ENCODE data around the gene DSCAML1.

Gene DSCAML1

GRCh38 chr11:117502015-117502778 is 294.8 kb downstream of the DSCAML1 start:
- H3K9me3 ChIP-seq (ENCODE audit: severe bottlenecking) = no peaks in the 10 kb centered on the region
- H3K36me3 ChIP-seq = no peaks in the 10 kb centered on the region
- no peak overlapping the region for H3K27ac ChIP-seq
- H3K4me3 ChIP-seq (ENCODE audit: low read depth, low read length) = no peak overlapping the region
- H3K27me3 ChIP-seq (ENCODE audit: insufficient read depth, low read depth, severe bottlenecking) = no peaks in the 10 kb centered on the region
- TF ChIP-seq CTCF (IDR thresholded peaks at IDR 0.05; ENCODE audit: low read depth, low read length) = no peak
- no peak for DNase-seq

GRCh38 chr11:117501237-117501898 is 295.6 kb downstream of the DSCAML1 start:
- Histone ChIP-seq H3K36me3 (no peaks in the 10 kb centered on the region), H3K4me3 (ENCODE audit: low read depth, low read length) (no peak overlapping the region), H3K27ac (no peak overlapping the region), H3K27me3 (ENCODE audit: insufficient read depth, low read depth, severe bottlenecking) (no peaks in the 10 kb centered on the region), H3K9me3 (ENCODE audit: severe bottlenecking) (no peaks in the 10 kb centered on the region)
- DNase-seq = no peak
- no peak for TF ChIP-seq CTCF (IDR thresholded peaks at IDR 0.05; ENCODE audit: low read depth, low read length)

GRCh38 chr11:117498791-117499190 is 298.2 kb downstream of the DSCAML1 start:
- H3K27ac ChIP-seq = no peak overlapping the region
- no peaks in the 10 kb centered on the region for H3K36me3 ChIP-seq
- no peaks in the 10 kb centered on the region for H3K27me3 ChIP-seq (ENCODE audit: insufficient read depth, low read depth, severe bottlenecking)
- no peak for TF ChIP-seq CTCF (IDR thresholded peaks at IDR 0.05; ENCODE audit: low read depth, low read length)
- H3K9me3 ChIP-seq (ENCODE audit: severe bottlenecking) = no peaks in the 10 kb centered on the region
- no peak overlapping the region for H3K4me3 ChIP-seq (ENCODE audit: low read depth, low read length)
- no peak for DNase-seq

GRCh38 chr11:117497206-117497951 is 299.6 kb downstream of the DSCAML1 start:
- H3K36me3 ChIP-seq = no peaks in the 10 kb centered on the region
- H3K27me3 ChIP-seq (ENCODE audit: insufficient read depth, low read depth, severe bottlenecking) = no peaks in the 10 kb centered on the region
- TF ChIP-seq CTCF (IDR thresholded peaks at IDR 0.05; ENCODE audit: low read depth, low read length) = no peak
- no peak overlapping the region for H3K4me3 ChIP-seq (ENCODE audit: low read depth, low read length)
- DNase-seq = no peak
- no peaks in the 10 kb centered on the region for H3K9me3 ChIP-seq (ENCODE audit: severe bottlenecking)
- H3K27ac ChIP-seq = no peak overlapping the region

- H3K9me3 ChIP-seq (ENCODE audit: severe bottlenecking) = no peaks in the 10 kb centered on the region
Observed at GRCh38 chr11:117495357-117495756, 301.7 kb downstream of the DSCAML1 start.

More at GRCh38 chr11:117495357-117495756, 301.7 kb downstream of the DSCAML1 start:
- Histone ChIP-seq H3K4me3 (ENCODE audit: low read depth, low read length) (no peak overlapping the region), H3K27me3 (ENCODE audit: insufficient read depth, low read depth, severe bottlenecking) (no peaks in the 10 kb centered on the region), H3K36me3 (no peaks in the 10 kb centered on the region), H3K27ac (no peak overlapping the region)
- no peak for TF ChIP-seq CTCF (IDR thresholded peaks at IDR 0.05; ENCODE audit: low read depth, low read length)
- DNase-seq = no peak

Data from WERI-Rb-1 (cell line).